Stimulated activated CD8-positive, alpha-beta memory T cell treated with anti-CD3 and anti-CD28 coated beads, Interleukin-4, amount 100 ng/mL, for 1 hour (primary cell): ENCODE data around the gene DYNC1I1.

Source experiments
- DNase-seq, 2 donors: peaks; one replicate each; pipeline ENCODE4 v3.0.0-alpha.2; 2020; ENCODE audit warnings: low read depth in 2 of 2, low spot score in 1 of 2

The DYNC1I1 gene

DNA sequence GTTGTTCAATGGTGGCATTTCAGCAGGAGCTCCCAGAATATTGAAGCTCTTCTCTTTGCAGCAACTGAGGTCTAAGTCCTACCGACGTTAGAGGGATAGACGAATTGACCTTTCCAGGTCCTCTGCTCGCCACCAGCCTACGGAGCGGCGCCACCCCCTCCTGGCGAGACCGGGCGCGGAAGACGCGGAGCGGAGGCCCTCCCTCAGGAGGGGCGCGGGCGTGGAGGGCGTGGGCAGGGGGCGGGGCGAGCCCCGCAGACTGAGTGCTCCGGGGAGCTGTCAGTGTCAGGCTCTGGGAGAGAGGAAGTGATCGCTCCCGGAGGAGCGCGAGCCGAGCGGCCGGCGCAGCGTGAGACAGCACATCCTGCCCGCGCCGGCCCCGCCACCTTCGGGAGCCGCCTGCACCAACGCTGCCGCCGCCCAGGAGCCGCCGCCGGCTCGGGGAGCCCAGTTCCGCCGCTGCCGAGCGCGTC, at the start of gene DYNC1I1:
Gene DYNC1I1 (plus strand): TSS at position 257 of the 473 bp plus-strand sequence. CDS start 32,176 bp downstream, outside the sequence.
- no peak for DNase-seq

- no peak for DNase-seq
Observed at GRCh38 chr7:95723583-95724180, 48.7 kb upstream of the DYNC1I1 start.

GRCh38 chr7:95725205-95725604, 47.1 kb upstream of the DYNC1I1 start:
- DNase-seq = no peak

DNA sequence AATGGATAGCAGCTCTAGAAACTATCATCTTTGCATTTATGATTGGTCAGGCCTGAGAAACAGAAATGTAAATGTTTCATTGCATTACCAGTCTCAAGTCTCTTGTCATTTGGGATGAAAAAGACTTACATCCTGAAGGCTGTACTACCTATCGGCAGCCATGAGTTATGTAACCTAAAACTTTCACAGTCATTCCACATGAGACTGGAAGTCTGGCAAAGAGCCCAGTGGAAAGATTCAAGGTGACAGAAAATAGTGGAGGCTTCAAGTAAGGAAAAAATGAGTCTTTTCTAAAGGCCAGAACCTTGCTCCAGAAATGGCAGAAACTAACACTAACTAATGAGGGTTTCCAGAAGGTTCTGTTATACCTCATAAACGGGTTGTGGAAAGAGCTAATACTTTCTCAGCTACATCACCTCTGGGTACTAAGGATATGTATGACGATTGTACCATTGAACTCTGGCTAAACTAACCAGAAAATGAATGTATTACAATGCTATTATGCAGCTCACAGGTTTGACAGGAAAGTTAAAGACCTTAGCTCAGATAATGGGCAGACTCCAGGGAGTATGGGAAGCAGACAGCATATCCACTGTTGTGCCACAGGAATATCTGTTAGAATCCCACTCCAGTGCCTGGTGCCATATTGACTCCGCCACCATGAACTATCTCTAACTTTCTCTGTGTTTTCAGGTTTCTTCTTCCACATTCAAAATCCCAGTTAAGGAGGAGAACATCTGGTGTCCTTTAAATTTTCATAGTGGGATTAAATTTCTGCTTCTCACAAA, 41.7 kb upstream of the DYNC1I1 start:
- DNase-seq = no peak

GRCh38 chr7:95736635-95737034, 35.7 kb upstream of the DYNC1I1 start:
- no peak for DNase-seq

- no peak for DNase-seq
Observed at GRCh38 chr7:95737828-95738505, 34.4 kb upstream of the DYNC1I1 start.

DNA sequence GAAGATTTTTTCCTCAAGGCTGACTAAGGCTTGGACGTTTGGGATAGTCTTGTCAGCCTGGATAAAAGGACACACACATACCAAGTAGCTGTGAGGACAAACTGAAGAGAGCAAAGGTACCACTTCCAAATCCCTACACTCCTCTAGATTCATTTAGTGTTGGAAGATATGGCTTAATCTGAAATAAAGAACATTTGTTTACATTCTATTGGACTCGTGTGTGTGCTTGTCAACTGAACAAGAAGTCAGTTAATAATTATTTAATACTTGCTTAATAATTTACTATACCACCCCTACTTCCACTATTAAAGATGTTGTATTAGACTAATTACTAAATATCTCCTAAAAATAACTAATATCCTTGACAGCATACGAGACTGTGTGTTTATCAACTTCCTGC, 23.3 kb upstream of the DYNC1I1 start:
- no peak for DNase-seq

- DNase-seq = no peak
Observed at GRCh38 chr7:95749515-95749914, 22.8 kb upstream of the DYNC1I1 start.

DNA sequence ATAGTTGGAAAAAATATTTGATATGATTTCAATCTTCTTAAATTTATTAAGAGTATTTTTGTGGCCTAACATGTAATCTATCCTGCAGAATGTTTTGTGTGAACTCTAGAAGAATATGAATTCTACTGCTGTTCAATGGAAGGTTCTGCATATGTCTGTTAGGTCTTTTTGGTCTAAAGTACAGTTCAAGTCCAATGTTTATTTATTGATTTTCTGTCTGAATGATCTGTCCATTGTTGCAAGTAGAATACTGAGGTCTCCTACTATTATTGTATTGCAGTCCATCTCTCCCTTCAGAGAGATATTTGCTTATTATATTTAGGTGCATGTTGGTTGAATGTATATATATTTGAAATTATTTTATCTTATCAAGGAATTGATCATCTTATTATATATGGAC, 18.9 kb upstream of the DYNC1I1 start:
- DNase-seq = no peak

- DNase-seq = no peak
Observed at GRCh38 chr7:95755277-95755934, 16.9 kb upstream of the DYNC1I1 start.

DNA sequence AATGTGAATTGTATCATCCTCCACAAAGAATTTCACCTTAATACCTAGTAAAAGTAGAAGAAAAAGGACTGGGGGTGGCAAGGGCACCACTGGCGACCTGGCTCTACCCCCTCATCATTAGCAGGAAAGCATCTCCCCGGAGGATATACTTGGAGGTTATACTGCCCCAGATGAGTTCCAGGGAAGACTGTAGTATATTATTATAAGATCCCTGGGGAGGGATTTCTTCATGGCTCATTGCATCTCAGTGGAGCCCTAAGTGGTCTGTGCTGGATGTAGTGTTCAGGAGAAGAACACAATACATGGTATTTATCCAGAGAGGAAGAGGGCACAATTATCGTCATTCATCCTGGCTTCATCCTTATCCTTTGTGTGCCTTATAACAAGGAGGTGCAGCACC, 14.2 kb upstream of the DYNC1I1 start:
- no peak for DNase-seq

GRCh38 chr7:95766086-95766485, 6.3 kb upstream of the DYNC1I1 start:
- no peak for DNase-seq

- DNase-seq = no peak
Observed at GRCh38 chr7:95766657-95767056, 5.7 kb upstream of the DYNC1I1 start.

- no peak for DNase-seq
Observed at GRCh38 chr7:95772771-95773581, 622 bp downstream of the DYNC1I1 start.

GRCh38 chr7:95776561-95777185, 4.3 kb downstream of the DYNC1I1 start:
- DNase-seq = no peak

GRCh38 chr7:95777269-95777668, 4.9 kb downstream of the DYNC1I1 start:
- no peak for DNase-seq

DNA sequence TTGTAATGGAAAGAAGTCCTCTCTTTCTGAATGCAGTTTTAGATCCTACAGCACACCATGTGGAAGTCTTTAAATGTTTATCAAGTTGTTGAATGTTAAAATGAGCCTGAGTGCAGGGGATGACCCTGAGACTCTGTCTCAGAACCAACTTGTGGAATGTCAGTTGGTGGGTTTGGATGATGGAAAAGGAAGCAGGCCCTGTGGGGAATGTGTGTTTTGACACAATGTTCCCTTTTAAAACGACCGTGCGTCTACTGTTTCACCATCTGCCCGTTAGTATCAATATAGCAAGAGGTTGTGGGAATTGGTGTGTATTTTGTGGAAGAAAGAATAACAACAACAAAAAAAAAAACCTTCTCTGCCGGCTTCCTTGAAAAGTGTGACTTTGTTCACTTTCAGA, 8.3 kb downstream of the DYNC1I1 start:
- no peak for DNase-seq

GRCh38 chr7:95781961-95782586, 9.7 kb downstream of the DYNC1I1 start:
- no peak for DNase-seq

DNA sequence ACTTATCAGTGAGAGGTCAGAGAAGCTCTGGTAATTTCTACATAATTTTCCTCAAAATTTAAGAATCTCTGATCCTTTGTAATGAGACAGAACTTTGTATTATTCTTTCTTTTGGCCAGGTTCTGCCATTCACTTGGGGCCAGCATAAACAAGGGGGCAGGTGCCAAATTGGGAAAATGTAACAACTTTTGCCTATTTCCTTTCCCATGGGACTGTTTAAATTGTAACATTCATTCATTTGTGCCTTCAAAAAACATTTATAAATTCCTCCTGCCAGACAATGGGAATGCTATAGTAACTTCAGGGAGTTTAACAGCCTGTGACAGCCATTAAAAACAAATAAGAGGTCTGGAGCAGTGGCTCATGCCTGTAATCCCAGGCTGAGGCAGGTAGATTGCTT, 12.4 kb downstream of the DYNC1I1 start:
- no peak for DNase-seq

- no peak for DNase-seq
Observed at GRCh38 chr7:95788258-95788657, 15.9 kb downstream of the DYNC1I1 start.
